HEK293T (cell line): Measurements from ENCODE around the gene TMA7B.

Source experiments
- CTCF ChIA-PET: fragments of 350-600 bp; formaldehyde crosslinking; extraction: SDS; loops from one replicate; lab custom pipeline; 2021; ENCODE audit warnings: antibody characterized with exemption, inconsistent platforms; lab: Yijun Ruan, JAX
- POLR2A ChIA-PET: fragments of 350-600 bp; formaldehyde crosslinking; extraction: SDS; loops from one replicate; lab custom pipeline; 2020; ENCODE audit warnings: antibody characterized with exemption, inconsistent platforms; lab: Yijun Ruan, JAX
- DNase-seq: peaks from one replicate; pipeline ENCODE4 v3.0.0; 2012; ENCODE audit warnings: mixed read lengths; ENCODE audit errors: extremely low spot score
- ARNT ChIP-seq: fragments of 450-650 bp; IDR thresholded peaks from 2 replicates; pipeline ENCODE4 v1.6.1; 2017; ENCODE audit warnings: mild to moderate bottlenecking
- BHLHE40 ChIP-seq: fragments of 450-650 bp; IDR thresholded peaks from 2 replicates; pipeline ENCODE4 v1.6.1; 2016; ENCODE audit warnings: mild to moderate bottlenecking, moderate library complexity, borderline replicate concordance
- CTBP1 ChIP-seq: fragments of 450-650 bp; IDR thresholded peaks from 2 replicates; pipeline ENCODE4 v1.6.1; 2016; ENCODE audit warnings: borderline replicate concordance
- ELF4 ChIP-seq: fragments of 450-650 bp; IDR thresholded peaks from 2 replicates; pipeline ENCODE4 v1.6.1; 2017; ENCODE audit warnings: antibody characterized with exemption
- FOXA1 ChIP-seq: fragments of 450-650 bp; IDR thresholded peaks from 2 replicates; pipeline ENCODE4 v1.6.1; 2016; ENCODE audit warnings: mild to moderate bottlenecking
- FOXK2 ChIP-seq: fragments of 450-650 bp; IDR thresholded peaks from 2 replicates; pipeline ENCODE4 v1.6.1; 2016; ENCODE audit warnings: mild to moderate bottlenecking
- FOXM1 ChIP-seq: fragments of 450-650 bp; IDR thresholded peaks from 2 replicates; pipeline ENCODE4 v1.6.1; 2017; ENCODE audit warnings: mild to moderate bottlenecking, borderline replicate concordance
- HDGF ChIP-seq: fragments of 450-650 bp; IDR thresholded peaks from 2 replicates; pipeline ENCODE4 v1.6.1; 2017; ENCODE audit warnings: antibody characterized with exemption, borderline replicate concordance
- L3MBTL2 ChIP-seq: fragments of 450-650 bp; conservative IDR thresholded peaks from 2 replicates; pipeline ENCODE4 v1.6.1; 2016; ENCODE audit warnings: mild to moderate bottlenecking
- LEF1 ChIP-seq: fragments of 450-650 bp; IDR thresholded peaks from 2 replicates; pipeline ENCODE4 v1.6.1; 2017; ENCODE audit warnings: mild to moderate bottlenecking, borderline replicate concordance
- NFRKB ChIP-seq: fragments of 450-650 bp; IDR thresholded peaks from 2 replicates; pipeline ENCODE4 v1.6.1; 2016; ENCODE audit warnings: mild to moderate bottlenecking, moderate library complexity
- PKNOX1 ChIP-seq: fragments of 450-650 bp; IDR thresholded peaks from 2 replicates; pipeline ENCODE4 v1.6.1; 2016
- SP1 ChIP-seq: fragments of 450-650 bp; IDR thresholded peaks from 2 replicates; pipeline ENCODE4 v1.6.1; 2017
- SUZ12 ChIP-seq: fragments of 450-650 bp; IDR thresholded peaks from 2 replicates; pipeline ENCODE4 v1.6.1; 2016; ENCODE audit warnings: mild to moderate bottlenecking
- TARDBP ChIP-seq: fragments of 450-650 bp; IDR thresholded peaks from 2 replicates; pipeline ENCODE4 v1.6.1; 2016
- ZNF384 ChIP-seq: fragments of 450-650 bp; IDR thresholded peaks from 2 replicates; pipeline ENCODE4 v1.6.1; 2016

TMA7B gene

GRCh38 chr22:39997421-39997820, 37.2 kb downstream of the TMA7B start:
- TF ChIP-seq ZNF384: no peak
- TF ChIP-seq PKNOX1: 0 out of 2 replicates have a peak, but pooled peaks have one; percentile 5
- POLR2A ChIA-PET: interaction anchor here (1.2 kb wide), 1 partner anchor 182 kb away, joined by 3 read pairs; no protein-coding TSS in a partner anchor
- DNase-seq: no peak
- CTCF ChIA-PET: no interaction called here

- ChIA-PET POLR2A (no interaction called here), CTCF (no interaction called here)
- DNase-seq: no peak
- no peak for TF ChIP-seq NFRKB
- no peak for TF ChIP-seq ARNT
- TF ChIP-seq L3MBTL2: no peak
- TF ChIP-seq LEF1: no peak
- no peak for TF ChIP-seq BHLHE40
- no peak for TF ChIP-seq SP1
- TF ChIP-seq CTBP1: no peak
- no peak for TF ChIP-seq FOXA1
- no peak for TF ChIP-seq FOXK2
- no peak for TF ChIP-seq HDGF
- no peak for TF ChIP-seq ELF4
- no peak for TF ChIP-seq TARDBP
- TF ChIP-seq FOXM1: no peak
- no peak for TF ChIP-seq SUZ12
- TF ChIP-seq ZNF384: no peak
- TF ChIP-seq PKNOX1: no peak
Observed at GRCh38 chr22:39997939-39998726, 37.9 kb downstream of the TMA7B start.

GRCh38 chr22:39999144-39999757, 39.1 kb downstream of the TMA7B start:
- ChIA-PET POLR2A (no interaction called here), CTCF (no interaction called here)
- no peak for DNase-seq
- TF ChIP-seq PKNOX1: no peak
- no peak for TF ChIP-seq FOXK2
- no peak for TF ChIP-seq LEF1
- TF ChIP-seq ELF4: no peak
- no peak for TF ChIP-seq CTBP1
- TF ChIP-seq TARDBP: no peak
- TF ChIP-seq SUZ12: no peak
- TF ChIP-seq HDGF: no peak

GRCh38 chr22:40000171-40000570, 40.0 kb downstream of the TMA7B start:
- ChIA-PET CTCF (interaction anchor here (0.8 to 1.1 kb wide), 3 partner anchors 25 to 498 kb away, joined by 3 to 4 read pairs (median 3); partner anchors contain the start of gene MIEF1), POLR2A (interaction anchor here (0.5 to 1.3 kb wide), 2 partner anchors 44 to 79 kb away, joined by 3 to 5 read pairs; no protein-coding TSS in a partner anchor)

GRCh38 chr22:40001106-40001505, 40.9 kb downstream of the TMA7B start:
- ChIA-PET CTCF (interaction anchor here (0.8 to 1.1 kb wide), 3 partner anchors 24 to 499 kb away, joined by 3 to 4 read pairs (median 3); partner anchors contain the start of gene MIEF1), POLR2A (interaction anchor here (1.3 kb wide), 1 partner anchor 43 kb away, joined by 5 read pairs; no protein-coding TSS in a partner anchor)
- no peak for DNase-seq
- no peak for TF ChIP-seq HDGF
- no peak for TF ChIP-seq FOXA1
- TF ChIP-seq ARNT: no peak
- no peak for TF ChIP-seq LEF1
- no peak for TF ChIP-seq ZNF384

More at GRCh38 chr22:40000171-40000570, 40.0 kb downstream of the TMA7B start:
- TF ChIP-seq FOXA1 (no peak), ZNF384 (no peak), BHLHE40 (no peak), LEF1 (no peak), L3MBTL2 (no peak)
- DNase-seq: no peak

GRCh38 chr22:40001800-40002577, 41.8 kb downstream of the TMA7B start:
- ChIA-PET CTCF (no interaction called here), POLR2A (no interaction called here)
- TF ChIP-seq L3MBTL2: no peak
- no peak for TF ChIP-seq SUZ12
- no peak for TF ChIP-seq ARNT
- TF ChIP-seq LEF1: no peak
- no peak for TF ChIP-seq ZNF384
- TF ChIP-seq BHLHE40: no peak
- no peak for TF ChIP-seq TARDBP
- no peak for TF ChIP-seq NFRKB
- no peak for TF ChIP-seq FOXK2
- no peak for TF ChIP-seq FOXM1
- TF ChIP-seq FOXA1: no peak
- no peak for TF ChIP-seq CTBP1
- TF ChIP-seq ELF4: no peak
- no peak for TF ChIP-seq HDGF
- TF ChIP-seq SP1: no peak
- TF ChIP-seq PKNOX1: no peak
- no peak for DNase-seq
